Epithelial cell of esophagus (primary cell): ENCODE measurements around the gene CAMSAP1.

ENCODE experiments used
- DNase-seq: peaks from one replicate; pipeline ENCODE4 v3.0.0; 2010; ENCODE audit warnings: low read depth
- H3K4me3 ChIP-seq: 2 replicates; pipeline ENCODE4 v1.5.1; 2011; ENCODE audit warnings: mild to moderate bottlenecking, low read length, control low read depth
- CTCF ChIP-seq: IDR thresholded peaks from 2 replicates; pipeline ENCODE4 v1.5.1; 2011; ENCODE audit warnings: low read depth, mild to moderate bottlenecking, low read length, control low read depth, inconsistent platforms; ENCODE audit not compliant: insufficient read depth; ENCODE audit errors: missing control alignments

Gene CAMSAP1

GRCh38 chr9:135819905-135820304 is 87.4 kb downstream of the CAMSAP1 start:
- no peak for TF ChIP-seq CTCF
- no peak overlapping the region for H3K4me3 ChIP-seq
- DNase-seq = no peak

- no peak for TF ChIP-seq CTCF
- no peak for DNase-seq
- no peak overlapping the region for H3K4me3 ChIP-seq
Measured at GRCh38 chr9:135818718-135819475, 88.4 kb downstream of the CAMSAP1 start.

GRCh38 chr9:135817951-135818717 is 89.2 kb downstream of the CAMSAP1 start:
- no peak for TF ChIP-seq CTCF
- H3K4me3 ChIP-seq = no peak overlapping the region
- DNase-seq = no peak

GRCh38 chr9:135816651-135816970 is 90.7 kb downstream of the CAMSAP1 start:
- H3K4me3 ChIP-seq = no peak overlapping the region
- TF ChIP-seq CTCF = no peak
- no peak for DNase-seq

GRCh38 chr9:135815830-135816650 is 91.3 kb downstream of the CAMSAP1 start:
- no peak for TF ChIP-seq CTCF
- no peak overlapping the region for H3K4me3 ChIP-seq
- no peak for DNase-seq

GRCh38 chr9:135815413-135815812 is 91.9 kb downstream of the CAMSAP1 start:
- no peak overlapping the region for H3K4me3 ChIP-seq
- TF ChIP-seq CTCF = no peak
- no peak for DNase-seq
